Vagina (tissue), 2 donors: ENCODE results near the gene TDP2.

Experiments
- POLR2A ChIP-seq, 2 donors: fragments of 450-650 bp; IDR thresholded peaks; one replicate each; pipeline ENCODE4 v1.6.1; 2017; ENCODE audit warnings: antibody characterized with exemption in 2 of 2, mild to moderate bottlenecking in 2 of 2, moderate library complexity in 2 of 2
- POLR2AphosphoS5 ChIP-seq, 2 donors: sonication (generic); formaldehyde crosslinking; IDR thresholded peaks; one replicate each; pipeline ENCODE4 v1.9.0; 2017; ENCODE audit warnings: antibody characterized with exemption in 2 of 2, mild to moderate bottlenecking in 2 of 2, low read depth in 1 of 2; ENCODE audit not compliant: insufficient read depth in 1 of 2

- TF ChIP-seq POLR2A (IDR thresholded peaks at IDR 0.05) = no peak
- TF ChIP-seq POLR2AphosphoS5 (IDR thresholded peaks at IDR 0.05; ENCODE audit: insufficient read depth in 1 of 2, low read depth in 1 of 2) = no peak
Measured at GRCh38 chr6:24702720-24703282, 36.1 kb upstream of the TDP2 start.
